CD14-positive monocyte (primary cell): Measurements from ENCODE around the gene TMEM271. TPM values are rescaled to one million over a fixed set of nuclear protein-coding genes. Genes with fewer than 3 reads are reported as not detected.

Source experiments
- DNase-seq, 3 donors: peaks; one replicate each; pipeline ENCODE4 v3.0.0-alpha.2; 2011 to 2022
- H2AFZ ChIP-seq: 2 replicates; pipeline ENCODE4 v1.6.0; 2012; ENCODE audit warnings: mild to moderate bottlenecking, low read depth, low read length, inconsistent platforms; ENCODE audit not compliant: insufficient read depth, poor library complexity, severe bottlenecking
- H3K27ac ChIP-seq, 2 donors: 1 replicate in 1 of 2; 2 replicates in 1 of 2; pipeline ENCODE4 v1.5.1; 2012 to 2013; ENCODE audit warnings: low read length in 2 of 2, control low read depth in 1 of 2, inconsistent platforms in 1 of 2, low read depth in 1 of 2, mild to moderate bottlenecking in 1 of 2
- H3K27me3 ChIP-seq, 2 donors: one replicate each; pipeline versions ENCODE4 v1.6.0 to v1.6.1; 2011 to 2013; ENCODE audit warnings: low read length in 2 of 2; ENCODE audit not compliant: control insufficient read depth in 2 of 2, insufficient read depth in 2 of 2
- H3K36me3 ChIP-seq, 2 donors: replicated peaks in 1 of 2; 1 replicate in 1 of 2; 2 replicates in 1 of 2; pipeline versions ENCODE4 v1.5.1 to v1.6.1; 2012 to 2013; ENCODE audit warnings: low read length in 2 of 2, control low read depth in 1 of 2, inconsistent platforms in 1 of 2, mild to moderate bottlenecking in 1 of 2; ENCODE audit not compliant: insufficient read depth in 2 of 2, control insufficient read depth in 1 of 2
- H3K4me1 ChIP-seq, 2 donors: 1 replicate in 1 of 2; 2 replicates in 1 of 2; pipeline versions ENCODE4 v1.5.1 to v1.6.1; 2012 to 2013; ENCODE audit warnings: low read length in 2 of 2, control low read depth in 1 of 2, inconsistent platforms in 1 of 2, mild to moderate bottlenecking in 1 of 2, moderate library complexity in 1 of 2; ENCODE audit not compliant: insufficient read depth in 2 of 2, control insufficient read depth in 1 of 2
- H3K4me2 ChIP-seq: replicated peaks from 2 replicates; pipeline ENCODE3; 2012; ENCODE audit warnings: low read length, moderate library complexity, mild to moderate bottlenecking; ENCODE audit not compliant: poor library complexity, severe bottlenecking; ENCODE audit errors: extremely low read depth
- H3K4me3 ChIP-seq, 3 experiments: fragments of 200-600 bp in 1 of 3; sonication (generic) in 1 of 3; replicated peaks in 1 of 3; 1 replicate in 2 of 3; 2 replicates in 1 of 3; pipeline ENCODE4 v1.5.1; 2011 to 2013; ENCODE audit warnings: low read length in 3 of 3, mild to moderate bottlenecking in 3 of 3, control low read depth in 2 of 3, low read depth in 2 of 3, inconsistent platforms in 1 of 3, moderate library complexity in 1 of 3
- H3K79me2 ChIP-seq: 2 replicates; pipeline ENCODE4 v1.6.0; 2012; ENCODE audit warnings: mild to moderate bottlenecking, control low read depth, inconsistent platforms, low read length, moderate library complexity; ENCODE audit not compliant: insufficient read depth
- H3K9ac ChIP-seq: 2 replicates; pipeline ENCODE4 v1.6.0; 2017; ENCODE audit warnings: low read length, mild to moderate bottlenecking; ENCODE audit not compliant: insufficient read depth, poor library complexity, severe bottlenecking
- H3K9me3 ChIP-seq, 2 donors: replicated peaks in 1 of 2; 1 replicate in 1 of 2; 2 replicates in 1 of 2; pipeline versions ENCODE4 v1.5.1 to v1.6.1; 2012 to 2013; ENCODE audit warnings: low read length in 2 of 2, control low read depth in 1 of 2; ENCODE audit not compliant: control insufficient read depth in 1 of 2, insufficient read depth in 1 of 2
- H4K20me1 ChIP-seq: 2 replicates; pipeline ENCODE4 v1.6.0; 2012; ENCODE audit warnings: mild to moderate bottlenecking, low read length, control low read depth, moderate library complexity; ENCODE audit not compliant: insufficient read depth
- H3K27ac Mint-ChIP-seq, 7 donors: one replicate each; pipeline ENCODE4 v1.8.0; 2020; ENCODE audit warnings: mild to moderate bottlenecking in 7 of 7, mixed read lengths in 7 of 7, moderate library complexity in 6 of 7, inconsistent platforms in 2 of 7
- H3K27me3 Mint-ChIP-seq, 3 donors: one replicate each; pipeline ENCODE4 v1.8.0; 2021 to 2022; ENCODE audit warnings: low read depth in 3 of 3, mild to moderate bottlenecking in 3 of 3, mixed read lengths in 3 of 3, moderate library complexity in 3 of 3, inconsistent platforms in 1 of 3
- H3K36me3 Mint-ChIP-seq, 2 donors: one replicate each; pipeline ENCODE4 v1.8.0; 2020; ENCODE audit warnings: mixed read lengths in 2 of 2, inconsistent platforms in 1 of 2, mild to moderate bottlenecking in 1 of 2
- H3K4me1 Mint-ChIP-seq: one replicate; pipeline ENCODE4 v1.8.0; 2020; ENCODE audit warnings: mild to moderate bottlenecking, mixed read lengths
- H3K4me3 Mint-ChIP-seq, 2 donors: one replicate each; pipeline ENCODE4 v1.8.0; 2020; ENCODE audit warnings: mild to moderate bottlenecking in 2 of 2, mixed read lengths in 2 of 2, moderate library complexity in 1 of 2
- H3K9me3 Mint-ChIP-seq, 7 donors: one replicate each; pipeline ENCODE4 v1.8.0; 2020 to 2022; ENCODE audit warnings: mixed read lengths in 7 of 7, mild to moderate bottlenecking in 6 of 7, moderate library complexity in 6 of 7, inconsistent platforms in 2 of 7
- CTCF ChIP-seq: fragments of 200-600 bp; IDR thresholded peaks from one replicate; pipeline ENCODE4 v1.8.0; 2022; ENCODE audit warnings: antibody characterized with exemption, mild to moderate bottlenecking
- WGBS: methylation state at CpG from one replicate; pipeline ENCODE4 v1.1.5; 2013; ENCODE audit warnings: missing lambda C conversion rate; ENCODE audit not compliant: insufficient coverage; 5-methylcytosine and 5-hydroxymethylcytosine counted together
- intact Hi-C, 2 donors: fragments of 100-400 bp; cut with micrococcal nuclease; formaldehyde crosslinking; loops; one replicate each; pipeline versions ENCODE4 v1.15.0 to v1.15.1; 2023
- polyA plus RNA-seq, 3 donors: library from polyadenylated mRNA; depleted of rRNA in 1 of 3; unstranded in 2 of 3; stranded (reverse) in 1 of 3; fragments of 300-500 nt in 2 of 3; fragments of >200 nt in 1 of 3; fragmentation: Illumina TruSeq in 2 of 3; gene quantifications; 1 replicate in 2 of 3; 2 replicates in 1 of 3; pipeline ENCODE4 v1.2.3, GENCODE V29; 2012 to 2021

Gene TMEM271
- polyA plus RNA-seq, 3 donors: not detected

GRCh38 chr4:533318-534100 is 42.6 kb downstream of the TMEM271 start:
- Histone ChIP-seq H3K4me2 (no peak overlapping the region), H3K4me1 (no peaks in the 10 kb centered on the region), H3K79me2 (no peaks in the 10 kb centered on the region), H3K9me3 (peaks cover 62 to 66% of the 10 kb centered on the region in 2 donors), H3K27me3 (no peaks in the 10 kb centered on the region), H3K9ac (no peak overlapping the region), H3K36me3 (peaks cover 63 to 88% of the 10 kb centered on the region in 2 donors), H3K27ac (no peak overlapping the region), H2AFZ (no peak overlapping the region), H4K20me1 (no peaks in the 10 kb centered on the region), H3K4me3 (no peak overlapping the region)
- intact Hi-C loops: no loop called here
- 97% methylated on average over 36 of the region's 36 CpGs for WGBS
- Mint-ChIP-seq H3K9me3 (peaks cover 30 to 60% (median 44%) of the 10 kb centered on the region in 7 donors), H3K27me3 (peaks cover 0 to 1% (median 0%) of the 10 kb centered on the region in 3 donors), H3K4me3 (no peak overlapping the region), H3K27ac (no peak overlapping the region), H3K36me3 (peaks cover 70 to 89% of the 10 kb centered on the region in 2 donors), H3K4me1 (no peaks in the 10 kb centered on the region)
- TF ChIP-seq CTCF: no peak
- DNase-seq: no peak

GRCh38 chr4:532588-533317 is 43.3 kb downstream of the TMEM271 start:
- H4K20me1 ChIP-seq: no peaks in the 10 kb centered on the region
- H3K27me3 Mint-ChIP-seq: peaks cover 0 to 1% (median 0%) of the 10 kb centered on the region in 3 donors
- H3K4me1 Mint-ChIP-seq: no peaks in the 10 kb centered on the region
- no peak overlapping the region for H3K4me2 ChIP-seq
- H3K27ac Mint-ChIP-seq: peak overlapping the region in 1 of 7 donors; percentile 1
- H3K36me3 Mint-ChIP-seq: peaks cover 75 to 92% of the 10 kb centered on the region in 2 donors
- no peak overlapping the region for H3K4me3 ChIP-seq
- H3K9me3 Mint-ChIP-seq: peaks cover 30 to 56% (median 43%) of the 10 kb centered on the region in 7 donors
- H3K4me3 Mint-ChIP-seq: no peak overlapping the region
- intact Hi-C loops: no loop called here
- H3K27ac ChIP-seq: no peak overlapping the region
- peaks cover 54 to 60% of the 10 kb centered on the region in 2 donors for H3K9me3 ChIP-seq
- WGBS: over 99% methylated on average over 10 of the region's 10 CpGs
- no peaks in the 10 kb centered on the region for H3K4me1 ChIP-seq
- no peaks in the 10 kb centered on the region for H3K79me2 ChIP-seq
- no peak overlapping the region for H2AFZ ChIP-seq
- H3K9ac ChIP-seq: no peak overlapping the region
- DNase-seq: no peak
- peaks cover 62 to 96% of the 10 kb centered on the region in 2 donors for H3K36me3 ChIP-seq
- TF ChIP-seq CTCF: no peak
- no peaks in the 10 kb centered on the region for H3K27me3 ChIP-seq
